ENCODE measurements around the gene AGO3. TPM values are rescaled to one million over a fixed set of nuclear protein-coding genes. Genes with fewer than 3 reads are reported as not detected.

AGO3 gene
- total and polyA plus RNA-seq, 10 of the 15 experiments (the other 5 are each of a cell fraction or from before 2014, with no cell fraction given), result 3.9 to 35.2 (median 12.5) TPM

DNA sequence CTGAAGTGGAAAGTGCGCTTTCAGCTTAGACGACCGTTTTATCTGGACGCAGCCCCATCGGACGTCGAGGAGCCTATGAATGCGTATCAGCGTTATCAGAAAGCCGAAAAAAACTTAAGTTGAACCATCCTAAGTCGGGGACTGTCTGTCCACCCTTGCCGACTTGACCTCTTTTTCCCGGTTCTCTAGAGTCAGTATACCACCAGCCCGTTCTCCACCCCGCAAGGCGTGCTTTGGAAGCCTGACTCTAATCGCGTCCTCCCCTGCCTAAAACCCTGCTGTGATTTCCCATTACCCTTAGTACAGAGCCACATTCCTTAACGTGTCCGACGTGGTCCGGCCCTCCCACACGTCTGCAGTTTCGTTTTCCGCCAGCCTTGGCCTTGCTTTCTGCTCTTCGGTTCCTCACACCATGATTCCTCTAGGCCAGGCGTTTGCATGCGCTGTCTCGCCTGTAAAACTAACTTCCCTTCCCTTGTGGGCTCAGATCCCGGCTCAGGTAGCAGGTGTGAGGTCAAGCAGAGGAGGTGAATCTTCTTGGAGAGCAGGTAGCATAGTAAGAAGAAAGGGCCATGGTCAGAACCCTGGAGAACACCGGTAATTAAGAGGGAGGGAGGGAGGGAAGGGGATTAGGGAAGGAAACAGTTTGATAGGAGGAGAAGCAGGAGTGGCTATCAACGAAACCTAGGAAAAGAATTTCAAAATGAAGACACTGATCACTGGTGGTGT lies 158.7 kb downstream of the AGO3 start:
- Histone ChIP-seq H3K4me3 (peak overlapping the region; percentile 98), H3K4me1 (ENCODE audit: control insufficient read depth, insufficient read depth, low read length) (no peaks in the 10 kb centered on the region; the same call in 1 of the 2 replicates), H3K36me3 (ENCODE audit: control insufficient read depth in 2 of 2, insufficient read depth in 2 of 2, low read length in 1 of 2) (peaks cover 16 to 17% of the 10 kb centered on the region in 2 experiments), H3K27me3 (replicated peaks in 1 of 2; ENCODE audit: control insufficient read depth in 2 of 2, insufficient read depth in 2 of 2, low read length in 1 of 2) (no peaks in the 10 kb centered on the region), H2AFZ (ENCODE audit: control insufficient read depth, low read depth, low read length) (peak overlapping the region; percentile 66), H3K9ac (ENCODE audit: control insufficient read depth, insufficient read depth, low read length) (peak overlapping the region; percentile 84), H4K20me1 (ENCODE audit: control insufficient read depth, insufficient read depth) (no peaks in the 10 kb centered on the region), H3K4me2 (ENCODE audit: control insufficient read depth, insufficient read depth) (peak overlapping the region; percentile 85), H3K27ac (ENCODE audit: control insufficient read depth, insufficient read depth) (peak overlapping the region; percentile 82), H3K79me2 (ENCODE audit: control insufficient read depth, insufficient read depth, low read length) (peaks cover 20% of the 10 kb centered on the region), H3K9me3 (replicated peaks; ENCODE audit: control insufficient read depth, insufficient read depth, low read length) (no peaks in the 10 kb centered on the region)
- ChIA-PET RAD21 (ENCODE audit: unreplicated experiment) (no interaction called here), CTCF (interaction anchor here (0.6 to 1.7 kb wide), 3 partner anchors 45 to 143 kb away, joined by 3 to 4 read pairs (median 3); partner anchors contain the start of gene TRAPPC3), SMC1A (ENCODE audit: uncharacterized antibody, unreplicated experiment) (no interaction called here), POLR2A (interaction anchor here (1.2 kb wide), 1 partner anchor 60 kb away, joined by 4 read pairs; the partner anchor contains the start of gene TRAPPC3)
- peak; percentile 53 for TF ChIP-seq POLR2A (IDR thresholded peaks at IDR 0.05; ENCODE audit: low read depth, low read length)
- TF ChIP-seq, protein P1, sequence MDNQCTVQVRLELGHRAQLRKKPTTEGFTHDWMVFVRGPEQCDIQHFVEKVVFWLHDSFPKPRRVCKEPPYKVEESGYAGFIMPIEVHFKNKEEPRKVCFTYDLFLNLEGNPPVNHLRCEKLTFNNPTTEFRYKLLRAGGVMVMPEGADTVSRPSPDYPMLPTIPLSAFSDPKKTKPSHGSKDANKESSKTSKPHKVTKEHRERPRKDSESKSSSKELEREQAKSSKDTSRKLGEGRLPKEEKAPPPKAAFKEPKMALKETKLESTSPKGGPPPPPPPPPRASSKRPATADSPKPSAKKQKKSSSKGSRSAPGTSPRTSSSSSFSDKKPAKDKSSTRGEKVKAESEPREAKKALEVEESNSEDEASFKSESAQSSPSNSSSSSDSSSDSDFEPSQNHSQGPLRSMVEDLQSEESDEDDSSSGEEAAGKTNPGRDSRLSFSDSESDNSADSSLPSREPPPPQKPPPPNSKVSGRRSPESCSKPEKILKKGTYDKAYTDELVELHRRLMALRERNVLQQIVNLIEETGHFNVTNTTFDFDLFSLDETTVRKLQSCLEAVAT (IDR thresholded peaks at IDR 0.05), result 0 out of 2 replicates have a peak, but pooled peaks have one; percentile 32
- no peak for TF ChIP-seq SRF (IDR thresholded peaks at IDR 0.05; ENCODE audit: low read depth in 2 of 2, low read length in 2 of 2)
- peak in 1 of 2 experiments; percentile 58; a peak in 1 of 4 replicates for TF ChIP-seq ETV6 (conservative IDR thresholded peaks at IDR 0.05 in 1 of 2, IDR thresholded peaks at IDR 0.05 in 1 of 2; ENCODE audit: borderline replicate concordance in 1 of 2, low read depth in 1 of 2)
- TF ChIP-seq MAX (IDR thresholded peaks at IDR 0.05; ENCODE audit: low read depth, low read length), result no peak
- intact Hi-C loops (cut with micrococcal nuclease; ENCODE audit: unreplicated experiment), result loop anchor here (2.0 to 10.0 kb wide), 3 partner anchors 159 to 232 kb away; partner anchors contain the start of genes AGO1 and AGO3
- DNase-seq (ENCODE audit: low read depth, low spot score) (peak; percentile 15), FAIRE-seq (peak; percentile 52), ATAC-seq (peak; percentile 51)
- in situ Hi-C loops (cut with MboI), result loop anchor here (5.0 kb wide), 2 partner anchors 53 to 98 kb away; no protein-coding TSS in a partner anchor
- TSS peak; percentile 84 for BruUV-seq (replicated peaks)
- whole genome bisulfite sequencing (ENCODE audit: insufficient coverage, insufficient replicate concordance, low lambda C conversion rate, missing lambda C conversion rate), result 4% methylated on average over 32 of the region's 32 CpGs
